ENCODE measurements around the gene MLXIP. TPM values are rescaled to one million over a fixed set of nuclear protein-coding genes. Genes with fewer than 3 reads are reported as not detected.
A peak's percentile ranks its signal among the peaks of the same experiment; 100 is the strongest.

Gene MLXIP
- total and polyA plus RNA-seq, 2 experiments from 2014 or later = 16.2 to 23.0 TPM

- no peak for TF ChIP-seq CREB1 (CRISPR knock-in tag; IDR thresholded peaks at IDR 0.05; ENCODE audit: low read depth)
Measured at GRCh38 chr12:122185494-122186082, 107.0 kb downstream of the MLXIP start (continued).

GRCh38 chr12:122187466-122187865 lies 108.9 kb downstream of the MLXIP start:
- peak; percentile 64 for DNase-seq (ENCODE audit: low spot score)
- no peak overlapping the region for H3K4me2 ChIP-seq
- no peaks in the 10 kb centered on the region for H3K9me3 Mint-ChIP-seq

More at GRCh38 chr12:122187466-122187865, 108.9 kb downstream of the MLXIP start:
- Histone ChIP-seq H3F3A (replicated peaks; ENCODE audit: low read depth) (no peaks in the 10 kb centered on the region), H3K36me3 (ENCODE audit: insufficient read depth) (no peaks in the 10 kb centered on the region), H3K9me2 (ENCODE audit: insufficient read depth) (no peaks in the 10 kb centered on the region), H2AFZ (peak overlapping the region; percentile 91), H3K4me1 (ENCODE audit: insufficient read depth) (no peaks in the 10 kb centered on the region), H3K27me3 (ENCODE audit: insufficient read depth) (peaks cover 16% of the 10 kb centered on the region), H3K27ac (ENCODE audit: low read depth) (no peak overlapping the region), H3K79me2 (replicated peaks; ENCODE audit: insufficient read depth) (no peaks in the 10 kb centered on the region), H4K20me1 (replicated peaks; ENCODE audit: insufficient read depth) (no peaks in the 10 kb centered on the region), H3K4me3 (no peak overlapping the region)
- TF ChIP-seq EZH2phosphoT487 (IDR thresholded peaks at IDR 0.05; ENCODE audit: unreplicated experiment) (no peak), JUNB (IDR thresholded peaks at IDR 0.05; ENCODE audit: unreplicated experiment) (no peak), CREB1 (CRISPR knock-in tag; IDR thresholded peaks at IDR 0.05; ENCODE audit: low read depth) (no peak), ETS1 (IDR thresholded peaks at IDR 0.05) (no peak), ZNF331 (CRISPR knock-in tag; IDR thresholded peaks at IDR 0.05; ENCODE audit: low read depth) (no peak), REST (IDR thresholded peaks at IDR 0.05; ENCODE audit: unreplicated experiment) (no peak), STAT1 (IDR thresholded peaks at IDR 0.05; ENCODE audit: unreplicated experiment) (no peak), ZNF114 (CRISPR knock-in tag; IDR thresholded peaks at IDR 0.05) (no peak), ZNF462 (CRISPR knock-in tag; IDR thresholded peaks at IDR 0.05) (no peak), POLR2AphosphoS5 (IDR thresholded peaks at IDR 0.05; ENCODE audit: low read depth) (no peak), NANOG (IDR thresholded peaks at IDR 0.05; ENCODE audit: borderline replicate concordance) (no peak), CTCF (conservative IDR thresholded peaks at IDR 0.05; ENCODE audit: low read depth in 2 of 2) (no peak), EZH2 (IDR thresholded peaks at IDR 0.05; ENCODE audit: low read depth, unreplicated experiment) (no peak)
- peak; percentile 12 for ATAC-seq
- peaks cover 19% of the 10 kb centered on the region for H3K27me3 Mint-ChIP-seq (ENCODE audit: insufficient read depth, low read depth, poor library complexity)
- H3K27ac Mint-ChIP-seq = no peak overlapping the region
- no peaks in the 10 kb centered on the region for H3K36me3 Mint-ChIP-seq (ENCODE audit: low read depth)
- H3K4me3 Mint-ChIP-seq = no peak overlapping the region
- H3K4me1 Mint-ChIP-seq = peaks cover 6% of the 10 kb centered on the region; the same call in 2 of the 3 replicates
